ENCODE results near the gene RALGPS1. TPM values are rescaled to one million over a fixed set of nuclear protein-coding genes. Genes with fewer than 3 reads are reported as not detected.

RALGPS1 gene
- total and polyA plus RNA-seq, 7 donors = 6.6 to 18.6 (median 11.4) TPM

DNA sequence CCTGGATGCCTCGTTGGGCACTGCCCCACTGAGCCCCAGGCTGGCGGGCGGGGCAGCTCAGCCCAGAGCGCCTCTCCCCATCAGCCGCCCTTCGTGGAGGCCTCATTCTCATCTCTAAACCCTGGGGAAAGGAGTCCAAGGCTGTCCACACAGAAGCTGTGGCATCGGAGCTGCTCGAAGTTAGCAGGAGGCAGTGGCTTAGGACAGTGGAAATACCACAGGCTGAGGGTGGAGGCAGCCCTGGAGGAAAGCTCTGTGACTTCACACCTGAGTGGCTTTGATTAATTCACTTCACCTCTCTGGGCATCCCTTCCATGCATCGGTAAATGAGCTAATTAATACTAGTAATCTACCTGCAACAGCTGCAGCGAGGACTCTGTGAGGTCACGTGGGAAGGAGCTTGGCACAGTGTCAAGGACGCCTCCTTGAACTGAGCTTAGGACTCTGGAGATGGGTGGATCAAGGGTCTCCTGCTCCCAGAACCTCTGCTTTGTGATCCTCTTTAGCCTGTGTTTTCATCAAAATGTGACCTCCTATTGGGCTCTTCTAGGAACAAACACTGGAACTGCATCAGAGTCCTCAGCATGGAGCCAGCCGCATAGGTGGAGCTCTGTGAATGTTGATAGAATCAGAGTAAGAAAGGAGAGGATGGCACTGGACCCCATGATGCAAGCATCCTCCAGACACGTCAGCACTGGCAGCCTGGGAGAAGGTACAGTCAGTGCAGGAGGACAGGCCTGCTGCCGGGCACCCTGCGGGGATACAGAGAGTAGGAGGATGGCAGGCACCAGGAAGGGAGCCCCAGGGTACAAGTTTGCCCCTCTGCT, 208.7 kb downstream of the RALGPS1 start:
- H3K27me3 ChIP-seq = no peaks in the 10 kb centered on the region
- H3K36me3 ChIP-seq = no peaks in the 10 kb centered on the region
- peak overlapping the region; percentile 94 to 99 (median 96) for H3K27ac ChIP-seq
- H3K4me1 ChIP-seq = peaks cover 0 to 61% (median 57%) of the 10 kb centered on the region in 4 donors
- intact Hi-C loops (cut with DNase I) = loop anchor here (2.0 to 5.0 kb wide), 2 partner anchors 101 to 182 kb away; no protein-coding TSS in a partner anchor
- WGBS, 2 donors = 47 to 64% methylated on average over 16 of the region's 16 CpGs
- no peaks in the 10 kb centered on the region for H3K9me3 ChIP-seq
- DNase-seq = peak; percentile 87
- peak overlapping the region; percentile 67 to 80 (median 69) for H3K4me3 ChIP-seq
- TF ChIP-seq EP300 (IDR thresholded peaks at IDR 0.05) (peak in 2 of 4 donors; percentile 1 to 34), POLR2AphosphoS5 (IDR thresholded peaks at IDR 0.05) (peak in 1 of 4 donors; percentile 31), POLR2A (IDR thresholded peaks at IDR 0.05) (peak in 1 of 2 donors; percentile 12)
- TF ChIP-seq, protein P1, sequence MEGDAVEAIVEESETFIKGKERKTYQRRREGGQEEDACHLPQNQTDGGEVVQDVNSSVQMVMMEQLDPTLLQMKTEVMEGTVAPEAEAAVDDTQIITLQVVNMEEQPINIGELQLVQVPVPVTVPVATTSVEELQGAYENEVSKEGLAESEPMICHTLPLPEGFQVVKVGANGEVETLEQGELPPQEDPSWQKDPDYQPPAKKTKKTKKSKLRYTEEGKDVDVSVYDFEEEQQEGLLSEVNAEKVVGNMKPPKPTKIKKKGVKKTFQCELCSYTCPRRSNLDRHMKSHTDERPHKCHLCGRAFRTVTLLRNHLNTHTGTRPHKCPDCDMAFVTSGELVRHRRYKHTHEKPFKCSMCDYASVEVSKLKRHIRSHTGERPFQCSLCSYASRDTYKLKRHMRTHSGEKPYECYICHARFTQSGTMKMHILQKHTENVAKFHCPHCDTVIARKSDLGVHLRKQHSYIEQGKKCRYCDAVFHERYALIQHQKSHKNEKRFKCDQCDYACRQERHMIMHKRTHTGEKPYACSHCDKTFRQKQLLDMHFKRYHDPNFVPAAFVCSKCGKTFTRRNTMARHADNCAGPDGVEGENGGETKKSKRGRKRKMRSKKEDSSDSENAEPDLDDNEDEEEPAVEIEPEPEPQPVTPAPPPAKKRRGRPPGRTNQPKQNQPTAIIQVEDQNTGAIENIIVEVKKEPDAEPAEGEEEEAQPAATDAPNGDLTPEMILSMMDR (IDR thresholded peaks at IDR 0.05) = no peak

DNA sequence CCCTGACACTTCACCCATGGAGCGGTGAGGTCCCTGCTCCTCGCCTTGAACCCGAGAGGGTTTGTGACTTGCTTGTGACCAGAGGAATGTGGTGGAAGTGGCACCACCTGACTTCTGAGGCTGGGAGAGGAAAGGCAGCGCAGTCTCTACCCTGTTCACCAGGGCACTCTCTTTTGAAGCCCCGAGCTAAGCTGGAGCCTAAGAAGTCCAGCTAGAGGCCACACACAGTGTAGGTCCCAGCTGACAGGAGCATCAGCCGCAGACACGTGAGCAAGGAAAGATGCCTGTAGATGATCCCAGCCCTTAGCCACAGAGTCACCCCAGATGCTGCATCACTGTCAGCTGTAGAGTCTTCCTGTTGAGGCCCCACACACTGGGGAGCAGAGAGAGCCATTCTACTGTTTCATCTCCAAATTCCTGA, 209.5 kb downstream of the RALGPS1 start:
- H3K36me3 ChIP-seq = no peaks in the 10 kb centered on the region
- TF ChIP-seq, protein P1 (IDR thresholded peaks at IDR 0.05) = no peak
- TF ChIP-seq POLR2A (IDR thresholded peaks at IDR 0.05) = no peak
- TF ChIP-seq EP300 (IDR thresholded peaks at IDR 0.05) = no peak
- no peak for TF ChIP-seq POLR2AphosphoS5 (IDR thresholded peaks at IDR 0.05)
- no peaks in the 10 kb centered on the region for H3K9me3 ChIP-seq
- peak overlapping the region; percentile 94 to 99 (median 96) for H3K27ac ChIP-seq
- H3K4me3 ChIP-seq = no peak overlapping the region
- intact Hi-C loops (cut with DNase I) = loop anchor here (5.0 kb wide), 1 partner anchor 102 kb away; no protein-coding TSS in a partner anchor
- no peaks in the 10 kb centered on the region for H3K27me3 ChIP-seq
- DNase-seq = peak; percentile 60
- WGBS, 2 donors = 93 to 95% methylated on average over 7 of the region's 7 CpGs
- peaks cover 0 to 53% (median 49%) of the 10 kb centered on the region in 4 donors for H3K4me1 ChIP-seq

DNA sequence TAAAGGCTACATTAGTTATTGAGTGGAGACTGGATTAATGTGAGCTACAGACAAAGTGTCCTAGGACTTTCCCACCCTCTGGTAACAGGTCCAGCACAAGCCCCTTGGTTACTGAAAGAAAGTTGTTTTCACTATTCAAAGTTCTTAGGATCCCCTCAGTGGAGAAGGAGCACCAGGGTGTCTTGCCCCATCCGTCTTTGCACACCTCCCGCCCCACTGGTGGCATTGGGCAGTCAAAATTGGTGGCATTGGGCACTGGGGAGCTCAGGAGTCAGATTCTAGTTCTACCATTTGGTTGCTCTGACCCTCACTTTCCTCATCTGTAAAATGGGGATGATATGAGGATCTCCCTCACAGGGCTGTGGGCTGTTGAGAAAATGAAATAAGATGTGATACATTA, 210.2 kb downstream of the RALGPS1 start:
- TF ChIP-seq POLR2AphosphoS5 (IDR thresholded peaks at IDR 0.05) (no peak), POLR2A (IDR thresholded peaks at IDR 0.05) (no peak), EP300 (IDR thresholded peaks at IDR 0.05) (no peak)
- TF ChIP-seq, protein P1 (IDR thresholded peaks at IDR 0.05) = no peak
- no peaks in the 10 kb centered on the region for H3K9me3 ChIP-seq
- H3K36me3 ChIP-seq = no peaks in the 10 kb centered on the region
- H3K4me3 ChIP-seq = no peak overlapping the region
- 95 to 96% methylated on average over 2 of the region's 2 CpGs for WGBS, 2 donors
- intact Hi-C loops (cut with DNase I) = loop anchor here (5.0 kb wide), 1 partner anchor 102 kb away; no protein-coding TSS in a partner anchor
- H3K27me3 ChIP-seq = no peaks in the 10 kb centered on the region
- peak overlapping the region in 3 of 4 donors; percentile 94 to 99 (median 95) for H3K27ac ChIP-seq
- DNase-seq = peak; percentile 29
- H3K4me1 ChIP-seq = peaks cover 0 to 53% (median 45%) of the 10 kb centered on the region in 4 donors

DNA sequence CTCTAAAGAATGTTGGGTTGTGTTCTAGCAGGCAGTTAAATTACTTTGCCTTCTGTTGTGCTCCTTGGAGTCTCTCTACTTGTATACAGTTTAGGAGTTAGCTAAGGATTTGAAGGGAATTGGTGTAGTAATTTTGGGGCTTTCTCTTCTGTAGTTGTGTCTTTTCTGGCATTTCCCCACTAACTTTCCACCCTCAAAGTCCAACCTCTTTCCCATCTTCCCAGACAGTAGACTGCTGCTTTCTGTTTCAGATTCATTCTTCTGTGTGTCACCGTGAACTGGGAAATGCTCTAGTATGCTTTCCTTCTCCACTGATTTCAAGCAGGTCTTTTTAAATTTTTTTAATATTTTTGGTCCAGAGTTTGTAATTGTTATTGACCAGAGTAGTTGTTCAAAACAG, 212.4 kb downstream of the RALGPS1 start:
- TF ChIP-seq POLR2A (IDR thresholded peaks at IDR 0.05) = no peak
- TF ChIP-seq, protein P1 (IDR thresholded peaks at IDR 0.05) = no peak
- no peak for TF ChIP-seq POLR2AphosphoS5 (IDR thresholded peaks at IDR 0.05)
- TF ChIP-seq EP300 (IDR thresholded peaks at IDR 0.05) = no peak
- intact Hi-C loops (cut with DNase I) = no loop called here
- DNase-seq = peak; percentile 2
- Histone ChIP-seq H3K27me3 (no peaks in the 10 kb centered on the region), H3K36me3 (no peaks in the 10 kb centered on the region), H3K27ac (peak overlapping the region; percentile 42 to 99 (median 74)), H3K9me3 (no peaks in the 10 kb centered on the region), H3K4me3 (no peak overlapping the region), H3K4me1 (peaks cover 0 to 57% (median 43%) of the 10 kb centered on the region in 4 donors)
- 61 to 83% methylated on average over 1 of the region's 1 CpG for WGBS, 2 donors

Measured in sigmoid colon (tissue), 7 donors.